HEK293T (cell line): Measurements from ENCODE around the gene CRIP3.

ENCODE experiments used
- BHLHE40 ChIP-seq: fragments of 450-650 bp; IDR thresholded peaks from 2 replicates; pipeline ENCODE4 v1.6.1; 2016; ENCODE audit warnings: mild to moderate bottlenecking, moderate library complexity, borderline replicate concordance
- CTBP1 ChIP-seq: fragments of 450-650 bp; IDR thresholded peaks from 2 replicates; pipeline ENCODE4 v1.6.1; 2016; ENCODE audit warnings: borderline replicate concordance
- ELF4 ChIP-seq: fragments of 450-650 bp; IDR thresholded peaks from 2 replicates; pipeline ENCODE4 v1.6.1; 2017; ENCODE audit warnings: antibody characterized with exemption
- FOXM1 ChIP-seq: fragments of 450-650 bp; IDR thresholded peaks from 2 replicates; pipeline ENCODE4 v1.6.1; 2017; ENCODE audit warnings: mild to moderate bottlenecking, borderline replicate concordance
- HDGF ChIP-seq: fragments of 450-650 bp; IDR thresholded peaks from 2 replicates; pipeline ENCODE4 v1.6.1; 2017; ENCODE audit warnings: antibody characterized with exemption, borderline replicate concordance
- L3MBTL2 ChIP-seq: fragments of 450-650 bp; conservative IDR thresholded peaks from 2 replicates; pipeline ENCODE4 v1.6.1; 2016; ENCODE audit warnings: mild to moderate bottlenecking
- NFRKB ChIP-seq: fragments of 450-650 bp; IDR thresholded peaks from 2 replicates; pipeline ENCODE4 v1.6.1; 2016; ENCODE audit warnings: mild to moderate bottlenecking, moderate library complexity
- SP1 ChIP-seq: fragments of 450-650 bp; IDR thresholded peaks from 2 replicates; pipeline ENCODE4 v1.6.1; 2017
- SUZ12 ChIP-seq: fragments of 450-650 bp; IDR thresholded peaks from 2 replicates; pipeline ENCODE4 v1.6.1; 2016; ENCODE audit warnings: mild to moderate bottlenecking
- TF ChIP-seq, protein P1 (sequence below): fragments of 450-650 bp; IDR thresholded peaks from 2 replicates; pipeline ENCODE4 v1.6.1; 2016

DNA sequence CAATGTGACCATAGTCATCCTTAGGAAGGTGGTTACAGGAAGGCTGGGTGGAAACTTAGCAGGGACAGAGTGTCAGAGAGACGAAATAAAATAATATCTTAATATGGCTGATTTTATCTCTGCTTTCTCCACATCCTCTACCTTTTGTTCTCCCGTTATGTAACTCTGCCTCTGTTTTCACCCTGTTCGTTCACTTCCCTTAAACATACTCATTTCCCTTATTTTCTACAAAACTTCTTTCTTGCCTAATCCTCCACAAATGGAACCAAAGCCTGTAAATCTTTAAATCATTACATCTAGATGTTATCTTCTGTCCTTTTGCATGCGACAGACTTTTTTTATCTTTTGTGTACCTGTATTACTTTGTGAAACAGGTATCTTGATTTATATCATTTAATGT lies 23.3 kb upstream of the CRIP3 start:
- TF ChIP-seq ELF4 (no peak), FOXM1 (no peak), NFRKB (no peak), BHLHE40 (no peak), SP1 (no peak), L3MBTL2 (no peak), HDGF (no peak), CTBP1 (no peak), SUZ12 (no peak)
- TF ChIP-seq, protein P1, sequence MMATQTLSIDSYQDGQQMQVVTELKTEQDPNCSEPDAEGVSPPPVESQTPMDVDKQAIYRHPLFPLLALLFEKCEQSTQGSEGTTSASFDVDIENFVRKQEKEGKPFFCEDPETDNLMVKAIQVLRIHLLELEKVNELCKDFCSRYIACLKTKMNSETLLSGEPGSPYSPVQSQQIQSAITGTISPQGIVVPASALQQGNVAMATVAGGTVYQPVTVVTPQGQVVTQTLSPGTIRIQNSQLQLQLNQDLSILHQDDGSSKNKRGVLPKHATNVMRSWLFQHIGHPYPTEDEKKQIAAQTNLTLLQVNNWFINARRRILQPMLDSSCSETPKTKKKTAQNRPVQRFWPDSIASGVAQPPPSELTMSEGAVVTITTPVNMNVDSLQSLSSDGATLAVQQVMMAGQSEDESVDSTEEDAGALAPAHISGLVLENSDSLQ: no peak
